PC-9 (cell line): ENCODE results near the gene FTO. TPM values are rescaled to one million over a fixed set of nuclear protein-coding genes. Genes with fewer than 3 reads are reported as not detected.

Experiments
- BruUV-seq: library from RNA; stranded (reverse); fragments of 400-500 nt; replicated peaks from 2 replicates; lab custom pipeline; 2021; lab: Mats Ljungman, UMichigan
- CTCF ChIA-PET: fragments of 300-600 bp; sonication (Branson Sonifier 250); formaldehyde crosslinking; loops from one replicate; lab custom pipeline; 2022; ENCODE audit warnings: antibody characterized with exemption; lab: Charles Lee
- POLR2A ChIA-PET: fragments of 300-600 bp; sonication (Branson Sonifier 250); formaldehyde crosslinking; loops from one replicate; lab custom pipeline; 2022; ENCODE audit warnings: antibody characterized with exemption; ENCODE audit not compliant: unreplicated experiment; lab: Charles Lee
- DNase-seq, 2 experiments: peaks; one replicate each; pipeline versions ENCODE4 v3.0.0 to v3.0.0-alpha.2; 2015 to 2022; ENCODE audit warnings: mixed read lengths in 1 of 2
- H2AFZ ChIP-seq: fragments of 200-600 bp; sonication (generic); 2 replicates; pipeline ENCODE4 v1.8.1; 2017; ENCODE audit warnings: antibody characterized with exemption
- H3F3A ChIP-seq: fragments of 200-600 bp; sonication (generic); 2 replicates; pipeline ENCODE4 v1.8.1; 2017; ENCODE audit warnings: antibody characterized with exemption, mild to moderate bottlenecking, low read depth; ENCODE audit not compliant: insufficient read depth
- H3K27ac ChIP-seq: fragments of 200-600 bp; sonication (generic); 2 replicates; pipeline ENCODE4 v1.6.1; 2016; ENCODE audit warnings: mixed run types
- H3K27me3 ChIP-seq: fragments of 200-600 bp; sonication (generic); 2 replicates; pipeline ENCODE4 v1.6.1; 2016; ENCODE audit warnings: low read depth, mixed run types; ENCODE audit not compliant: insufficient read depth
- H3K36me3 ChIP-seq: fragments of 200-600 bp; sonication (generic); 2 replicates; pipeline ENCODE4 v1.6.1; 2016; ENCODE audit warnings: low read depth, mixed run types
- H3K4me1 ChIP-seq: fragments of 200-600 bp; sonication (generic); replicated peaks from 2 replicates; pipeline ENCODE4 v1.6.1; 2016; ENCODE audit warnings: mixed run types; ENCODE audit not compliant: insufficient read depth
- H3K4me2 ChIP-seq: fragments of 200-600 bp; sonication (generic); 2 replicates; pipeline ENCODE4 v1.6.1; 2017; ENCODE audit warnings: mixed run types
- H3K4me3 ChIP-seq: fragments of 200-600 bp; sonication (generic); 2 replicates; pipeline ENCODE4 v1.6.1; 2016; ENCODE audit warnings: mixed run types
- H3K79me2 ChIP-seq: fragments of 200-600 bp; sonication (generic); 2 replicates; pipeline ENCODE4 v1.6.1; 2017; ENCODE audit warnings: low read depth, mixed run types
- H3K9me2 ChIP-seq: fragments of 200-600 bp; sonication (generic); 2 replicates; pipeline ENCODE4 v1.8.1; 2017; ENCODE audit warnings: mild to moderate bottlenecking; ENCODE audit not compliant: insufficient read depth
- H3K9me3 ChIP-seq: fragments of 200-600 bp; sonication (generic); 2 replicates; pipeline ENCODE4 v1.8.1; 2016; ENCODE audit warnings: low read depth; ENCODE audit not compliant: insufficient read depth
- H4K20me1 ChIP-seq: fragments of 200-600 bp; sonication (generic); 2 replicates; pipeline ENCODE4 v1.8.1; 2017; ENCODE audit not compliant: insufficient read depth
- EZH2 ChIP-seq: fragments of 200-600 bp; sonication (generic); IDR thresholded peaks from 2 replicates; pipeline ENCODE4 v1.8.0; 2017; ENCODE audit warnings: antibody characterized with exemption, low read depth
- intact Hi-C: fragments of 100-400 bp; cut with micrococcal nuclease; formaldehyde crosslinking; loops from one replicate; pipeline ENCODE4 v1.10.0; 2022; ENCODE audit not compliant: unreplicated experiment
- total RNA-seq: library from RNA; stranded (reverse); gene quantifications from 2 replicates; pipeline ENCODE4 v1.2.3, GENCODE V29; 2021
- TF ChIP-seq, protein P1 (sequence below): fragments of 200-600 bp; sonication (generic); conservative IDR thresholded peaks from 2 replicates; pipeline ENCODE4 v1.6.1; 2017; ENCODE audit warnings: mixed run types, antibody characterized with exemption, mild to moderate bottlenecking, moderate library complexity

Gene FTO
- total RNA-seq, 1 experiment from 2014 or later, result 58.1 TPM

DNA sequence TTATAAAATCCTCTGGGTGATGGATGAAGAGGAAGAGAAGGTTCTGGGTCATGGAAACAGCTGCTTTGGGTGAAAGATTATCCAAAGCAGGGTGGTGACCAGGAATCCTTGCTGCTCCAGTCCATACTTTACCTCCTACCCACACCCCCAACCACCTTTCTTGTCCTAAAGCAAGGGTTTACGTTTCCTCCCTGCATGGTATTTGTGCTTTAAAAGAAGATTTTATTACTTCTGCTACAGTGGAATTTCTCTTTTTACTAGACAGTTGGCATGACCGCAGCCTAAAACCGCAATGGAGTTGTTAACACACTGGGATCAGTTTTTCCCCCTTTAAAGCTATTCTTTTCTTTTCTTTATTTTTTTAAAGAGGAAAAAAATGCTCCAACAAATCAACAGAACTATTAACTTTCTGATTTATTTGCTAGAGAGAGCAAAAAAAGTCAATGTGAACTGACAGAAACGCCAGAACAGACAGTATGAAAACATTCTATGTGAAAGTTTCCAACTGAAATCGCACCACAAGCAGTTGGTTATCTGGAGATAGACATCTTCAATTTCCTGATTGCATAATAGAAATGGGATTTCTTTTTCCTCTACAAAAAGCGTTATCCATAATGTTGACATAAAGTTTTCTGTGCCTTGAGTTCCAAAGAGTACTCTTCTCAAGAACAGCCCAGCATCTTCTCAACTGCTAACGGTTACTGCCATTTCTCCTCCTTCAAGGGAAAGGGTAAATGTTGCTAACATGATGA lies 346.7 kb downstream of the FTO start:
- CTCF ChIA-PET, result no interaction called here
- POLR2A ChIA-PET, result interaction anchor here (0.7 kb wide), 1 partner anchor 307 kb away, joined by 5 read pairs; no protein-coding TSS in a partner anchor
- no peak overlapping the region for H2AFZ ChIP-seq
- no peak overlapping the region for H3K4me3 ChIP-seq
- intact Hi-C loops, result no loop called here
- no peak for DNase-seq
- no peaks in the 10 kb centered on the region for H3K9me2 ChIP-seq
- no peaks in the 10 kb centered on the region for H4K20me1 ChIP-seq
- H3K27ac ChIP-seq, result no peak overlapping the region
- no peaks in the 10 kb centered on the region for H3K4me1 ChIP-seq
- no TSS peak for BruUV-seq
- H3K79me2 ChIP-seq, result no peaks in the 10 kb centered on the region
- H3F3A ChIP-seq, result no peaks in the 10 kb centered on the region
- no peaks in the 10 kb centered on the region for H3K9me3 ChIP-seq
- H3K4me2 ChIP-seq, result no peak overlapping the region
- H3K36me3 ChIP-seq, result no peaks in the 10 kb centered on the region
- H3K27me3 ChIP-seq, result no peaks in the 10 kb centered on the region
- TF ChIP-seq, protein P1, sequence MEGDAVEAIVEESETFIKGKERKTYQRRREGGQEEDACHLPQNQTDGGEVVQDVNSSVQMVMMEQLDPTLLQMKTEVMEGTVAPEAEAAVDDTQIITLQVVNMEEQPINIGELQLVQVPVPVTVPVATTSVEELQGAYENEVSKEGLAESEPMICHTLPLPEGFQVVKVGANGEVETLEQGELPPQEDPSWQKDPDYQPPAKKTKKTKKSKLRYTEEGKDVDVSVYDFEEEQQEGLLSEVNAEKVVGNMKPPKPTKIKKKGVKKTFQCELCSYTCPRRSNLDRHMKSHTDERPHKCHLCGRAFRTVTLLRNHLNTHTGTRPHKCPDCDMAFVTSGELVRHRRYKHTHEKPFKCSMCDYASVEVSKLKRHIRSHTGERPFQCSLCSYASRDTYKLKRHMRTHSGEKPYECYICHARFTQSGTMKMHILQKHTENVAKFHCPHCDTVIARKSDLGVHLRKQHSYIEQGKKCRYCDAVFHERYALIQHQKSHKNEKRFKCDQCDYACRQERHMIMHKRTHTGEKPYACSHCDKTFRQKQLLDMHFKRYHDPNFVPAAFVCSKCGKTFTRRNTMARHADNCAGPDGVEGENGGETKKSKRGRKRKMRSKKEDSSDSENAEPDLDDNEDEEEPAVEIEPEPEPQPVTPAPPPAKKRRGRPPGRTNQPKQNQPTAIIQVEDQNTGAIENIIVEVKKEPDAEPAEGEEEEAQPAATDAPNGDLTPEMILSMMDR, result no peak
- no peak for TF ChIP-seq EZH2

- Histone ChIP-seq H3K9me2 (no peaks in the 10 kb centered on the region), H3K79me2 (no peaks in the 10 kb centered on the region), H3K4me2 (no peak overlapping the region), H4K20me1 (no peaks in the 10 kb centered on the region), H3K4me1 (no peaks in the 10 kb centered on the region), H3K27ac (no peak overlapping the region), H2AFZ (no peak overlapping the region), H3K36me3 (no peaks in the 10 kb centered on the region), H3K9me3 (no peaks in the 10 kb centered on the region), H3F3A (no peaks in the 10 kb centered on the region), H3K4me3 (no peak overlapping the region), H3K27me3 (no peaks in the 10 kb centered on the region)
- ChIA-PET POLR2A (no interaction called here), CTCF (no interaction called here)
- no peak for DNase-seq
- no peak for TF ChIP-seq EZH2
- TF ChIP-seq, protein P1, result no peak
- intact Hi-C loops, result no loop called here
- BruUV-seq, result no TSS peak
Measured at GRCh38 chr16:54051821-54052220, 347.9 kb downstream of the FTO start.

DNA sequence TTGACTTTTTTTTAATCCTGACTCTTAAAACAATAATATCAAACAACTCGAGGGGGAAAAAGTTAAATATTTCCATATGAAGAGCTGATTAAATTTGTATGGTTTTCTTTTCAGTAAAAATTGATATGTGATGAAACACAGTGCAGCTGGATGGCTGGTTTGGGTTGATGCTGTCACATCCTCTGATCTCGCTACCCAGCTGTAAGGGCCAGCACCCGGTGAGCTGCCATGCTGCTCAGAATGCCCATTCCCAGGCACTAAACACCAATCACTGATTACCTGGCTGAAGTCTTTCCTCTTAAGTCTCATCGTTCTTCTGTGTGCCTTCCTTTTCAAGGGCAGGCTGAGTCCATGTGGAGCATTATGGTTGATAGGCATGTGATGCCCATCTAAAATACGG lies 348.3 kb downstream of the FTO start:
- TF ChIP-seq, protein P1, result no peak
- Histone ChIP-seq H3K4me1 (no peaks in the 10 kb centered on the region), H3F3A (no peaks in the 10 kb centered on the region), H4K20me1 (no peaks in the 10 kb centered on the region), H3K9me3 (no peaks in the 10 kb centered on the region), H3K36me3 (no peaks in the 10 kb centered on the region), H3K9me2 (no peaks in the 10 kb centered on the region), H2AFZ (no peak overlapping the region), H3K4me2 (no peak overlapping the region), H3K27me3 (no peaks in the 10 kb centered on the region), H3K27ac (no peak overlapping the region), H3K79me2 (no peaks in the 10 kb centered on the region), H3K4me3 (no peak overlapping the region)
- ChIA-PET POLR2A (no interaction called here), CTCF (no interaction called here)
- intact Hi-C loops, result no loop called here
- DNase-seq, result no peak
- no TSS peak for BruUV-seq
